Right lobe of liver (tissue), 6 donors: ENCODE data around the gene AP1M2. TPM values are rescaled to one million over a fixed set of nuclear protein-coding genes. Genes with fewer than 3 reads are reported as not detected.
A peak's percentile ranks its signal among the peaks of the same experiment; 100 is the strongest.

Source experiments
- ATAC-seq, 4 donors: fragments of 200-7000 bp; cut with Tn5 transposase; one replicate each; pipeline ENCODE4 v1.9.1; 2020; ENCODE audit warnings: mild to moderate bottlenecking in 4 of 4, moderate library complexity in 4 of 4
- DNase-seq, 3 donors: peaks; one replicate each; pipeline ENCODE4 v3.0.0-alpha.2; 2020
- H3K27ac ChIP-seq, 3 donors: fragments of 200-600 bp; one replicate each; pipeline ENCODE4 v1.8.0; 2022
- H3K27me3 ChIP-seq, 2 donors: fragments of 200-600 bp; one replicate each; pipeline ENCODE4 v1.8.0; 2022
- H3K36me3 ChIP-seq, 4 donors: fragments of 200-600 bp; sonication (generic) in 1 of 4; one replicate each; pipeline versions ENCODE4 v1.5.1 to v1.8.0; 2017 to 2022; ENCODE audit warnings: control low read depth in 1 of 4
- H3K4me1 ChIP-seq, 4 donors: fragments of 200-600 bp; sonication (generic) in 1 of 4; one replicate each; pipeline versions ENCODE4 v1.5.1 to v1.8.0; 2017 to 2022; ENCODE audit warnings: control low read depth in 1 of 4
- H3K4me3 ChIP-seq, 3 donors: fragments of 200-600 bp; one replicate each; pipeline ENCODE4 v1.8.0; 2022
- H3K9me3 ChIP-seq, 4 donors: fragments of 200-600 bp; sonication (generic) in 1 of 4; one replicate each; pipeline versions ENCODE4 v1.5.1 to v1.8.0; 2017 to 2022; ENCODE audit warnings: control low read depth in 1 of 4
- CTCF ChIP-seq, 4 donors: fragments of 200-600 bp in 3 of 4; fragments of 450-650 bp in 1 of 4; IDR thresholded peaks; one replicate each; pipeline versions ENCODE4 v1.5.1 to v1.8.0; 2016 to 2022; ENCODE audit warnings: antibody characterized with exemption in 4 of 4, mild to moderate bottlenecking in 2 of 4
- POLR2A ChIP-seq: fragments of 450-650 bp; IDR thresholded peaks from one replicate; pipeline ENCODE4 v1.6.1; 2017; ENCODE audit warnings: antibody characterized with exemption, mild to moderate bottlenecking
- WGBS: methylation state at CpG from one replicate; pipeline ENCODE4 v1.1.6; 2018; ENCODE audit warnings: low coverage, low lambda C conversion rate; ENCODE audit not compliant: insufficient coverage; ENCODE audit errors: missing lambda C conversion rate; 5-methylcytosine and 5-hydroxymethylcytosine counted together
- intact Hi-C, 2 donors: fragments of 100-400 bp; cut with DNase I; formaldehyde crosslinking; loops; one replicate each; pipeline versions ENCODE4 v1.11.2 to v1.14.1; 2022
- total RNA-seq, 6 experiments: library from RNA; depleted of rRNA in 2 of 6; stranded (reverse); fragments of >200 nt in 2 of 6; fragmentation: NEBNext Ultra II Directional in 3 of 6; extraction: Animal tissue kit (Norgen Biotek cat#: 25700) in 3 of 6; gene quantifications; one replicate each; pipeline versions ENCODE4 v1.1.0 to v1.2.4, GENCODE V29; 2016 to 2023
- donor health status: DM: no; HTN: yes; CAD: no.
- donor health status: DM: no; HTN: no; CAD: no.
- donor health status: DM: no; HTN: no; CAD: no.
- donor health status: DM: no; HTN: yes; CAD: no.
- donor health status: DM: no; HTN: yes; CAD: no.

The AP1M2 gene
- total RNA-seq, 6 experiments from 2014 or later, result 0.35 to 2.5 (median 0.75) TPM

GRCh38 chr19:10631874-10632273, 44.8 kb upstream of the AP1M2 start:
- TF ChIP-seq POLR2A (no peak), CTCF (IDR thresholded peaks at IDR 0.05) (no peak)
- no peaks in the 10 kb centered on the region for H3K27me3 ChIP-seq
- no peaks in the 10 kb centered on the region for H3K4me1 ChIP-seq
- H3K9me3 ChIP-seq, result no peaks in the 10 kb centered on the region
- intact Hi-C loops, result no loop called here
- DNase-seq (no peak), ATAC-seq (peak in 1 of 4 donors; percentile 30)
- no peak overlapping the region for H3K27ac ChIP-seq
- no peaks in the 10 kb centered on the region for H3K36me3 ChIP-seq
- H3K4me3 ChIP-seq, result no peak overlapping the region
- 80% methylated on average over 10 of the region's 14 CpGs for WGBS

GRCh38 chr19:10625762-10626138, 38.6 kb upstream of the AP1M2 start:
- ATAC-seq (peak in 2 of 4 donors; percentile 7 to 12), DNase-seq (no peak)
- H3K36me3 ChIP-seq, result no peaks in the 10 kb centered on the region
- intact Hi-C loops, result no loop called here
- peak overlapping the region; percentile 23 to 49 (median 35) for H3K4me3 ChIP-seq
- TF ChIP-seq POLR2A (no peak), CTCF (IDR thresholded peaks at IDR 0.05) (no peak)
- 44% methylated on average over 5 of the region's 10 CpGs for WGBS
- no peaks in the 10 kb centered on the region for H3K27me3 ChIP-seq
- no peaks in the 10 kb centered on the region for H3K9me3 ChIP-seq
- peaks cover 0 to 10% (median 0%) of the 10 kb centered on the region in 4 donors for H3K4me1 ChIP-seq
- peak overlapping the region in 2 of 3 donors; percentile 21 to 49 for H3K27ac ChIP-seq

- H3K27me3 ChIP-seq, result no peaks in the 10 kb centered on the region
- H3K9me3 ChIP-seq, result no peaks in the 10 kb centered on the region
- H3K4me1 ChIP-seq, result peaks cover 0 to 10% (median 0%) of the 10 kb centered on the region in 4 donors
- peak within 1 kb of the TSS; percentile 23 to 49 (median 35) for H3K4me3 ChIP-seq
- WGBS, result 19% methylated on average over 8 of the region's 53 CpGs
- H3K36me3 ChIP-seq, result no peaks in the 10 kb centered on the region
- peak; percentile 94 to 98 (median 96) for ATAC-seq
- peak; percentile 72 to 82 (median 79) for DNase-seq
- intact Hi-C loops, result no loop called here
- no peak for TF ChIP-seq POLR2A
- no peak for TF ChIP-seq CTCF (IDR thresholded peaks at IDR 0.05)
- H3K27ac ChIP-seq, result peak within 1 kb of the TSS in 2 of 3 donors; percentile 21 to 49
Observed at GRCh38 chr19:10625003-10625761, 38.1 kb upstream of the AP1M2 start, which contains the start of gene SLC44A2. SLC44A2 (plus strand) TSS chr19:10625553; CDS start chr19:10625634, 81 bp downstream.

GRCh38 chr19:10624585-10624984, 37.5 kb upstream of the AP1M2 start:
- ATAC-seq, result no peak

More at GRCh38 chr19:10624585-10624984, 37.5 kb upstream of the AP1M2 start:
- H3K27me3 ChIP-seq, result no peaks in the 10 kb centered on the region
- no peak overlapping the region for H3K4me3 ChIP-seq
- DNase-seq, result no peak
- H3K27ac ChIP-seq, result no peak overlapping the region
- no peaks in the 10 kb centered on the region for H3K36me3 ChIP-seq
- no peak for TF ChIP-seq CTCF (IDR thresholded peaks at IDR 0.05)
- TF ChIP-seq POLR2A, result no peak
- peaks cover 0 to 10% (median 0%) of the 10 kb centered on the region in 4 donors for H3K4me1 ChIP-seq
- no peaks in the 10 kb centered on the region for H3K9me3 ChIP-seq
- WGBS, result 55% methylated on average over 4 of the region's 6 CpGs
- intact Hi-C loops, result no loop called here
